Measurements from ENCODE around the gene CFAP107.

Gene CFAP107

DNA sequence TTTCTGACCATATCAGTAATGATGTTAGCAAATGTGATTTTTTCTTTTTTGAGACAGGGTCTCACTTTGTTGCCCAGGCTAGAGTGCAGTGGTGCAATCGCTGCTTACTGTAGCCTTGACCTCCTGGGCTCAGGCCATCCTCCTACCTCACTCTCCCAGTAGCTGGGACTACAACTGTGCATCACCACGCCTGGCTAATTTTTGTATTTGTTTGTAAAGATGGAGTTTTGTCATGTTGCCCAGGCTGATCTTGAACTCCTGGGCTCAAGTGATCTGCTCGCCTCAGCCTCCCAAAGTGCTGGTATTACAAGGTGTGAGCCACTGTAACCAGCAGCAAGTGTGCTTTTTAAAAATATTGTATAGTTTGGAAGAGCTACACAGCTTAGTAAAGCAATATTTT lies 4.1 kb upstream of the CFAP107 start:
- no peak for DNase-seq (ENCODE audit: low spot score)
- FAIRE-seq = no peak

DNA sequence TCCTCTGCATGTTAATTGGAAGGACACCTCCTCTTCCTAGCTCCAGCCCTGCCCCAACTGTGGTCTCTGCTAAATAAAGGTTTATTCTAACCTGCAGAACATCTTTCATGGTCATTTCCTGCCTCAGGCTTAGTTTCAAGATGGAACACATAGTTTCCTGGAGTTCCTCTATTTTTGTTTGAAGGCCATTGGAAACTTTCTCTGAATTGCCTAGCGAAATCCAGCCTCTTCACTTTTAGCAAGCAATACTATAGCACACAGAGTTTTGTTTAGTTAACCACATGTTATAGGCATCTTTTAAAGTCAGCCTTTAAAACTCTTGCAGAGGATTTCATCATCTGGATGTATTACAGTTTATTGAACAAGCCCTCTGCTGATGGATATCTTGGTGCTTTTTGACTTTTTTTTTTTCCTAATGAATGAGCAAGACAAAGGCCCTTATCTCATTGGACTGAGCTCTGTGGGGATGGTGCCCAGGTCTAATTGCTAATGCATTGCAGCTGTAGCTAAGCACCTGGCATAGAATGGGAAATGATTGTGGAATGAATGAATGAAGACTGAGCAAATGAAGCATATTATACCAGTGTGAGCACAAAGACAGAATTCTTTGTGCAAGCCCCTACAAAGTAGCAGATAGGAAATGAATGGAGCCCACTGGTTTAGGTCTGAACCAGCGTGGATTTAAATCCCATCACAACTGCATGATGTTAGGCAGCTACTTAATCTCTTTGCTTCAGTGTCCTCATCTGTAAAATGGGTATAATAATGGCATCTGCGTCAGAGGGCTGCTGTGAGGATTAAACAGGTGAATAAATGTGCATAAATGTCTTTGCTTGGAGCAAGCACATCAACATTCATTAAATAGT lies 641 bp upstream of the CFAP107 start:
- no peak for FAIRE-seq
- no peak for DNase-seq (ENCODE audit: low spot score)

DNA sequence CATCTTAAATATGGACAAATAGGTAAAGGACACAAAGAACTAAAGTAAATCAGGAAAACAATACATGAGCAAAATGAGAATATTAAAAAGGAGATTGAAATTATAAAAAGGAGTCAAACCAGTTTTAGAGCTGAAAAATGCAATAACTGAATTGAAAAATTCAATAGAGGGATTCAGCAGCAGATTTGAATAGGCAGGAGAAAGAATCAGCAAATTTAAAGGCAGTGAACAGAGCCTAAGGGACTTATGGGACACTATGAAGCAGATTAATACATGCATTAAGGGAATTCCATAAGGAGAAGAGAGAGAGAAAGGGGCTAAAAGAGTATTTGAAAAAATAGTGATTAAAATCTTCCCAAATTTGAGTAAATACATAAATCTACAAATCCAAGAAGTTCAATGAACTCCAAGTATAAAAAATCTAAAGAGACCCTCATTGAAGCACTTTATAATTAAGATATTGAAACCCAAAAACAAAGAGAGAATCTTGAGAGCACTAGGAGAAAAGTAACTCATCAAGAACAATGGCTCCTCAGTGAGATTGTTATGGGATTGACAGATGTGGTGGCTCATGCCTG lies 2.9 kb downstream of the CFAP107 start:
- FAIRE-seq = no peak
- DNase-seq (ENCODE audit: low spot score) = no peak

DNA sequence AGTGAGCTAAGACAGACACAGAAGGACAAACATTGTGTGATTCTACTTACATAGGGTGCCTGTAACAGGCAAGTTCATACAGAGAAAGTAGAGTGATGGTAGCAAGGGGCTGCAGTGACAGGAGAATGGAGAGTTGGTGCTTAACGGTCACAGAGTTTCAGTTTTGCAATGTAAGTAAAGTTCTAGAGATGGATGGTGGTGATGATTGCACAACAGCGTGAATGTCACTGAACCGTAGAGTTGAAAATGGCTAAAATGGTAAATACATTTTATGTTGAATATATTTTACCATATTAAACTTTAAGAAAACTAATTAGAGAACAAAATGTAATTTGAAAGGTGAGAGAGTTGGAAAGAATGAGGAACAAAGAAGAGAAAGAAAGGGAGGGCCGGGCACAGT lies 8.7 kb downstream of the CFAP107 start:
- no peak for FAIRE-seq
- no peak for DNase-seq (ENCODE audit: low spot score)

DNA sequence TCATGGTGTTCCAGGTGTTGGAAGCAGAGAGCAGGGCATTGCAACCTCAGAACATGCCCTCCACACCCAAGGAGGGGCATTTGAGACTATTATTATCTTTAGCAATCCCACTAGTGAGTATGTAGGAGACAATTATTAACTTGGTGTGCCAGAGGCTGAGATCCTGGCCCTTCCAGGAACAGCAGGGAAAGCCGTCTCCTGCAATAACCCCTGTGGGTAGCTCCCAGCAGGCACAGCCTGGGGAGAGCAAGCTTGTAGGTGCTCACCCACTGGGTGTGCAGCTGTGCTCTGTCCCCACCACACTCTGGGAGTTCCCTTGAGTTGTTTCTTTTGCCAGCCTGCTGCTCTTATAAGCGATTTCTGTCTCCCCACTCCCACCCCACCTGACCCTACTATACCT lies 10.3 kb downstream of the CFAP107 start:
- no peak for FAIRE-seq
- DNase-seq (ENCODE audit: low spot score) = no peak

DNA sequence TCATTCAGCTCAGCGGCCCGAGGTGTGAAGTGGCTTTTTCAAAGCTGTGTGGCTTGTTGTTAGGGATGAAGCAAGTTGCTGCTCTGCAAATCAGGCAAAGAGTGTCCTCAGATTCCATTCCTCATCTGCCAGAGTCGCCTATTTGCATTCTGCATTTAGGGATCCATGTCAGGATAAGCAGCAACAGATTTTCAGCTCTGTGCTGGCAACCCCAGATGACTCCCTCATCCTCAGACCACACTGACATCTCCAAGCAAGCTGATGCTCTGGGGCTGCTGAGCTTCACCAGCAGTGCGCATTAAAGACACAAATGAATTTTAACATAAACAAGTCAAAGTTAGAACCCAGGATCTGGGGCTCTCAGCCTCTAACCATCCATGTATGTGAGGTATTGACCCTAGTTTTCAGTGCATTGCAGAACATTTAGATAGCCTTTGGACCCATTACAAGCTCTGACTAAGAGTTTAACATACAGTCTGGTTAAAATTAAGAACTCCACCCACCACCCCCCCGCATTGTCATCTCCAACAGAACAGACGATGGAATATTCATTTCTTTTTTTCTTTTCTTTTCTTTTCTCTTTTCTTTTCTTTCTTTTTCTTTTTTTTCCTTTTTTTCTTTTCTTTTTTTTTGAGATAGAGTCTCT lies 10.9 kb downstream of the CFAP107 start:
- DNase-seq (ENCODE audit: low spot score) = no peak
- no peak for FAIRE-seq

DNA sequence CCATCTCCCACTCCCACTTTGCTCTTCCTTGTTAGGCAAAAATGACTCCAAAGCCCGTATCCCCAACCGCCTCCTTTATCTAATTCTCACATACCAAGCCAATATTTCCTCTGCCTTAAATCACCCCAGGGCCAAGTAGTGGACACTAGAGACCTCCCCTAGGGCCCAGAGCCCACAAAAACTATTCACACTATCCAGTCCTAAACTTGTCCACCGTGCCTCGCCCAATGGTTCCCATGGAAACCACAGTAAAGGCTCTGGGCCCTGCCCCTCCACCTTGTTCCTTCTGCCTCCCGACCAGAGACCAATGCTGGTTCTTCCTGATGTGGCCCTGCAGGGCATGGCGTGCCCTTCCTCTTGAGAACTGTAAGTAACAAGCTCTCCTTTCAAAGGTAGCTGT lies 11.8 kb downstream of the CFAP107 start:
- DNase-seq (ENCODE audit: low spot score) (no peak), FAIRE-seq (no peak)

DNA sequence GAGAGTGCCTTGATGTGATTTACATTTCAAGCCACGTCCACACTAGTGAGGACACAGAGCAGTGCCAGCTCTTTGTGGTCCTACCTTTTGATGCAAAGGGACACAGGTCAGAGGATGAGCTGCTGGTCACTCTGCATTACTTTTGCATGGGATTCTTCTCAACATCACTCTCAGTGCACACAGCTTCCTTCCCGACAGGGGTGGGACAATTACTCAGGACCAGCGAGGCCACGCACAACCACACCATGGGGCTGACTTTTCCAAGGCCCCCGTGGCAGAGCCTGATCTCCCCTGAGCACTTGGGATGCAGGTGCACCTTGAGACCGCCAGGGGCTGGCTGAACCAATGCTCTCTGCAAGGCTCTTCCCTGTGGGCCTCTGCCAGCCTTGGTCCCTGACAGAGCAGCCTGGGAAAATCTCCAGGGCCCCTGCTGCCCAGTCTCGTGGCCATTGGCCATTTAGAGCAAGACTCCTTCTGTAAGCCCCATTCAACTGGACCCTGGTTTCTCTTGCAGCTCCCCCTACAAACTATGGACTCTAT lies 14.3 kb downstream of the CFAP107 start:
- DNase-seq (ENCODE audit: low spot score) (no peak), FAIRE-seq (no peak)

DNA sequence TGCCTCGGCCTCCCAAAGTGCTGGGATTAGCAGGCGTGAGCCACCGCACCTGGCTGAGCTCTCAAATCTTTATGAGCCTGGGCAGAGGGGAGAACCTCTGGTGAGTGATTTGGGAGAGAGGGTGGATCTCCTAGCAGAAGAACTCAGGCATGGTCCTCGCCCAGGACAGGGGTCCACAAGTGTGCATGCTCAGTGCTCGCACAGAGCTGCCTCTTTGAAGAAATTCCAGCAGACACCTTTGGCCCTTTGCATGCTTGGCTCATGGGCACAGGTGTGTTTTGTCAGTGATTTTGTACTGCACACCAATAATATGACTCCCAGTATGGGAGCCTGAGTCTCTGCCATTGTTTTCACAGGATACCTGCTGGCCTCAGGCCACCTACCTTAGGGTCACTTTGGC lies 15.8 kb downstream of the CFAP107 start:
- DNase-seq (ENCODE audit: low spot score) (no peak), FAIRE-seq (no peak)

DNA sequence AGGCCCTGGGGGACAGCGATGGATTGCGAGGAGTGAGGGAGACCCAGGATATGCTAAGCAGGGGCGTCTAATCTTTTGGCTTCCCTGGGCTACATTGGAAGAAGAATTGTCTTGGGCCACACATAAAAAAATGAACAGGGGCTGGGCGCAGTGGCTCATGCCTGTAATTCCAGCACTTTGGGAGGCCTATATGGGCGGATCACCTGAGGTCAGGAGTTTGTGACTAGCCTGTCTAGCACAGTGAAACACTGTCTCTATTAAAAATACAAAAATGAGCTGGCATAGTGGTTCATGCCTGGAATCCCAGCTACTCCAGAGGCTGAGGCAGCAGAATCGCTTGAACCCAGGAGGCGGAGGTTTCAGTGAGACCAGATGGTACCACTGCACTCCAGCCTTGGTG lies 16.8 kb downstream of the CFAP107 start:
- DNase-seq (ENCODE audit: low spot score) = no peak
- no peak for FAIRE-seq

DNA sequence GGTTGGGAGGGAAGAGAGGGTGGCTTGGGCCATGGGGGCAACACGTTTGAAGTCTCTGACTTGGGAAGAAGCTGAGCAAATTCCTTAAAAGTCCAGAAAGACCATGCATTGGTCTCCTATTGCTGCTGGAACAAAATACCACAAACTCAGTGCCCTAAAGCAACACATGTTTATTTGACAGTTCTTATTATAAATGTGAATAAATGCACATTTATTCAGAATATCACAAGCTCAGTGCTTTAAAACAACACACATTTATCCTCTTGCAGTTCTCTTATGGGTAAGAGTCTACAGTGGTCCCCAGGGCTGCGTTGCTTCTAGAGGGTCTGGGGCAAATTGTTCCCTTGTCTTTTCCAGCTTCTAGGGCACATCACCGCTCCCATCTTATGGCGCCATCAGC lies 17.5 kb downstream of the CFAP107 start:
- DNase-seq (ENCODE audit: low spot score) = no peak
- no peak for FAIRE-seq

DNA sequence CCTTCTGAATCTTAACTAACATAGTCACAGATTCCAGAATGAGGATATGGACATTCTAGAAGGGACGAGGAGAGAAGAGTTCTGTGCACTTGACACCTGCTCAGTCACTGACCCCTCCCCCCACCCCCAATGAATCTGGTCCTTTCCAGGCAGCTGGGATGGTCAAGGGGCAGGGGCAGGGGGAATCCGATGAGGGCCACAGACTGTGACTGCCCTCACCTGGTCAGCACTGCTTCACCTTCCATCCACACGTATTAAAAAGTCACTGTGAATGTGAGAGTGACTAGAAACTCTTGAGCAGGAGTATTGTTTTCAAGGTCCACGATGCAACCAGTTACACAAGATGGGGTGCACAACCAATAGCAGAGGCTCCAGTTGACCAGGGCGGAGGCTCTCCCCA lies 18.0 kb downstream of the CFAP107 start:
- DNase-seq (ENCODE audit: low spot score) = no peak
- no peak for FAIRE-seq

DNA sequence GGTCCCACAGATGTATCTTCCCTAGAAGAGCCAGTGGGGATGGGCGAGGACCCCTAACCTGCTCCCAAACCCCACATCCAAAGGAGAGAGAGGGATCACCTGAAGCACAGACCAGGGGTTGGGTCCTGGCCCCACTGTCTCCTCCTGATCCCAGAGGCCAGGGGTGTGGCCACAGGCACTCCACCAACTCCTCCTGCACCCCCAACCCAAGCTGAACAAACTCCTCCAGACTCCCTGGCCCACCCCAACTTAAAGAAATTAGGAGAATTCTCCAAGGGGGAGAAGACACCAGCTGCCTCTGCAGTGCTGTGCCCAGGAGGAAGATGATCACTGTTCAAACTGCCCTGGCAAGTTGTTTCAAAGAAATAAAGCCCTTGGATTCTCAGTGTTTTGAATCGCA lies 23.0 kb downstream of the CFAP107 start:
- FAIRE-seq (no peak), DNase-seq (ENCODE audit: low spot score) (no peak)

DNA sequence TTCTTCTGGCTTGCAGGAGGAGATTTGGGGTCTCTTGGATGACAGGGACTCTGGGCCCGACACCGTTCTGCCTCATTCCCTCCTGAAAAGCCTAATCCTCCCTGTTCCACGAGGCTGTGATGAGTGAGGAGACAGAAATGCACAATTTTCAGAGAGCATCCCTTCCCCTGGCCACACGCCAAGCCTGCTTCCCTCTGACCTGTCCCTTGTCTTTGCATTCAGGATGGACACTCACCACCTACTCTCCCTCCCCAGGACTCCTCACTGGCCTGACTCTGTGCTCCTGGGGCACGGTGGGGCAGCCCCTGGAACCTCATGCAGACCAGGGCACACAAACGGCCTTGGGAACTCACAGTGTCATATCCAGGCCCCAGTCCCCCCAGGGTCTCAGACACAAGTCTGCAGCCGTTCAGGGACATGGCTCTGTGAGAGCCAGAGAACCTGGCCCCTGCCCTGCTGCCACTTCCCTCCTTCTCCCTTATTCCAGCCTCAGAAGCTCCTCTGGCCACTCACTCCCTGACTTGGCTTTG lies 24.0 kb downstream of the CFAP107 start:
- no peak for DNase-seq (ENCODE audit: low spot score)
- FAIRE-seq = no peak

DNA sequence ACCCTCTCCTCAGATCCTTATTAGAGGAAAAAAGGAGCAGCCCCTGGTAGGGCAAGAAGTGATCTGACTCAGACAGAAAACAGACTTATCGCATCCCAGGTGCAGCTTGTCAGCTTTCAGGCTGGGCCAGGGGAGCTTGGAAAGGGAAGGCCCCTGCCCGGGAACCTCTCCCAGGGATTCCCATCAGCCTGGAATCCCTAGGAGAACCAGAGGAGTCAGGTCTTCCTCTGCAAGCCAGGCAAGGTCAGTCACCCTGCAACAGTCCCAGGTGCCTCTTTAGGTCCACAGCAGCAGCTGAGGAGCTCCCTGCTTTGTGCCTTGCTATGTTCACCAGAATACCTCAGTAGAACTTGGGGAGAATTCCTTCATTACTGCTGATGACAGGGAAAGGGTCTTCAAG lies 24.6 kb downstream of the CFAP107 start:
- FAIRE-seq = no peak

DNA sequence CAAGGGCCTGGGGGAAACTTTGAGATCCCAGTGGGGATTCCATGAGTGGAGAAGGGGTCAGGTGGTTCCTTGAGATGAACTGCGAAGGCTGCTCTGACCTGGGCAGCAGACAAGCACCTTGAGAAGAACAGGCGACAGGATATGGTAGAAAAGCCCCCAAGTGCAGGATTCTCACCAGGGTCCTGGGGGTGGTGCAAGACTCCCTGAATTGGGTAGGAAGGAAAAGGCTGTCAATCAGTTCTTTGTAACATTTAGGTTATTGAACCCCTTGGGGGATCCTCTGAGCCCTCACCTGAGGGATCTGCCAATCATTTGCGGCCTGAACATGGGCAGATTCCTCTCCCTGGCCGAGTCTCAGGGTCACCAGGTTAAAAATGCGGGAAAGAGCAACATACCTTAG lies 25.2 kb downstream of the CFAP107 start:
- DNase-seq (ENCODE audit: low spot score) (no peak), FAIRE-seq (no peak)

More for the DNA sequence above, 24.6 kb downstream of the CFAP107 start:
- no peak for DNase-seq (ENCODE audit: low spot score)

DNA sequence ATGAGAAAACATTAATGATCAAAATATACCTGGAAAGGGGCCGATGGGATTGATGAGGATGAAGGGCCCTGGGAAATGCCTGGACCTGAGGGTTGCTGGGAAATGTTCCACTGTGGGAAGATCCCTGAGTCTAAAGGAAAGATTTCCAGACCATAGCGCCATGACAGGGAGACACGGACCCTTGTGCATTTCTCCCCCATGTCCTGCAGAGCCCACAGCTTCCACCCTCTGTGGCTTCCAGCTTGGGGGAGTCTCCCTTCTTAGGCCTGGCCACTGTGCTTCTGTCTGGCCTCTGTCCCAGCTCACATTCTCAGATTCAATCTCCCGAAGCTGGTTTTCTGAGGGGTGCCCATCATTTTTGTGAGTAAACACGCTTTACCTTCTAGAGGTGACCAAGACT lies 26.5 kb downstream of the CFAP107 start:
- no peak for FAIRE-seq
- DNase-seq (ENCODE audit: low spot score) = no peak

DNA sequence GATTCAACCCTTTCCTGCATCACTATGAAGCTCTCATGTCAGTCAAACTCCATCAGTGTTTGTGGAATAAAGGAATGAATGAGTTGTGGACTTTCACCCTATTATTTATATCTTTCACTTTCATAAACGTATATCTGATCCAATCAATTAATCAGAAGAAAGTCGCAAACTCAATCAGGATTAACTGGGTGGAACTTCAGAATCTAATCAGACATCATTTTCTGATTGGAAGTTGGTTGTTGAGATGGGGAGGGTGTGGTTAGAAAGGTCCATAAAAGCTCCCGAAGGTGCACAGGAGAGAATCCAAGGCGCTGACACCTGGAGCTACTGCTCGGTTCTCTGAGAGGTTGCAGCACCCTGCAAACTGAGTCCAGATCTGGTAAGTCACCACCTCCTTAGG lies 27.4 kb downstream of the CFAP107 start, which contains the start of gene PRAMEF12:
TSS of gene PRAMEF12 (plus strand) at position 301 of the 400 bp plus-strand sequence. CDS start 1,130 bp downstream, outside the sequence.
- no peak for FAIRE-seq
- no peak for DNase-seq (ENCODE audit: low spot score)

DNA sequence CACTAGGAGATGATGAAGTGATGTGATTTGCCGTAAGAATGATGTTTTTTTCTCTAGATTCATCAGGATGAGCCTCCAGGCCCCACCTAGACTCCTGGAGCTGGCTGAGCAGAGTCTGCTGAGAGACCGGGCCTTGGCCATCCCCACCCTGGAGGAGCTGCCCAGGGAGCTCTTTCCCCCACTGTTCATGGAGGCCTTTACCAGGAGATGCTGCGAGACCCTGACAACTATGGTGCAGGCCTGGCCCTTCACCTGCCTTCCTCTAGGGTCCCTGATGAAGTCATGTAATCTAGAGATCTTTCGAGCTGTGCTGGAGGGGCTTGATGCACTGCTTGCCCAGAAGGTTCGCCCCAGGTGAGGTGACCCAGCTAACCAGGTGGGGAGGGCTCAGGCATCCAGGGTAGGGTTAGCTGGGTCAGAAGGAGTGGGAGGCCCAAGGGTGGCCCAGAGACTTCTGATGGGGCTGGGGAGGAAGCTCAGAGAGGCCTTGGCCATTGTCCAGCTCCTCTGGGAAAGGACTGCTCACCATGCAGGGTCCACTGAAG lies 28.9 kb downstream of the CFAP107 start:
- no peak for FAIRE-seq
- DNase-seq (ENCODE audit: low spot score) = no peak

DNA sequence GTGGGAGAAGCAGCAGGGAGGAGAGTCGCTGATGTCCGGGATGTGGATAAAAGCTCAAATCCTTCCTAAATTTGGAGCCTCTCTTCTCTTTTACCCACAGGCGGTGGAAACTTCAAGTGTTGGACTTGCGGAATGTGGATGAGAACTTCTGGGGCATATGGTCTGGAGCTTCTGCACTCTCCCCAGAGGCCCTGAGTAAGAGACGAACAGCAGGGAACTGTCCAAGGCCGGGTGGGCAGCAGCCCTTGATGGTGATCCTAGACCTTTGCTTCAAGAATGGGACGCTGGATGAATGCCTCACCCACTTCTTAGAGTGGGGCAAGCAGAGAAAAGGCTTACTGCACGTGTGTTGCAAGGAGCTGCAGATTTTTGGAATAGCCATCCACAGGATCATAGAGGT lies 29.4 kb downstream of the CFAP107 start:
- DNase-seq (ENCODE audit: low spot score) (no peak), FAIRE-seq (no peak)

DNA sequence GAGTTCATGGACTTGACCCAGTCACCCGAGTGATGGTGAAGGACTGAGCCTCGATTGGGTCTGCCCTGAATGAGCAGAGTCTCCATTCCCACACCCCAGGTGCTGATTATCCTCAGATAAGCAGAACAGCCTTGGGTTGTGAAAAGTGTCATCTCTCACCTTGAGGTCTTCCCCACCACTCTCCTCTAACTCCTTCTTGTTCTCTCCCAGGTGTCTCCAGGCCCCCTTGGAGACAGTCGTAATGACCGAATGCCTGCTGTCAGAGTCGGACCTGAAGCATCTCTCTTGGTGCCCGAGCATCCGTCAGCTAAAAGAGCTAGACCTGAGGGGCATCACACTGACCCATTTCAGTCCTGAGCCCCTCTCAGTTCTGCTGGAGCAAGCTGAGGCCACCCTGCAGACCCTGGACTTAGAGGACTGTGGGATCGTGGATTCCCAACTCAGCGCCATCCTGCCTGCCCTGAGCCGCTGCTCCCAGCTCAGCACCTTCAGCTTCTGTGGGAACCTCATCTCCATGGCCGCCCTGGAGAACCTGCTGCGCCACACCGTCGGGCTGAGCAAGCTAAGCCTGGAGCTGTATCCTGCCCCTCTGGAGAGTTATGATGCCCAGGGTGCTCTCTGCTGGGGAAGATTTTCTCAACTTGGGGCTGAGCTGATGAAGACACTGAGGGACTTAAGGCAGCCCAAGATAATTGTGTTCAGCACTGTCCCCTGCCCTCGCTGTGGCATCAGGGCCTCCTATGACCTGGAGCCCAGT lies 31.0 kb downstream of the CFAP107 start:
- FAIRE-seq (no peak), DNase-seq (ENCODE audit: low spot score) (no peak)

Measured in RCC 7860 (cell line).